ENCODE measurements around the gene ZBTB20. TPM values are rescaled to one million over a fixed set of nuclear protein-coding genes. Genes with fewer than 3 reads are reported as not detected.

ZBTB20 gene
- total RNA-seq, 1 donor from 2014 or later, result 63.3 TPM

DNA sequence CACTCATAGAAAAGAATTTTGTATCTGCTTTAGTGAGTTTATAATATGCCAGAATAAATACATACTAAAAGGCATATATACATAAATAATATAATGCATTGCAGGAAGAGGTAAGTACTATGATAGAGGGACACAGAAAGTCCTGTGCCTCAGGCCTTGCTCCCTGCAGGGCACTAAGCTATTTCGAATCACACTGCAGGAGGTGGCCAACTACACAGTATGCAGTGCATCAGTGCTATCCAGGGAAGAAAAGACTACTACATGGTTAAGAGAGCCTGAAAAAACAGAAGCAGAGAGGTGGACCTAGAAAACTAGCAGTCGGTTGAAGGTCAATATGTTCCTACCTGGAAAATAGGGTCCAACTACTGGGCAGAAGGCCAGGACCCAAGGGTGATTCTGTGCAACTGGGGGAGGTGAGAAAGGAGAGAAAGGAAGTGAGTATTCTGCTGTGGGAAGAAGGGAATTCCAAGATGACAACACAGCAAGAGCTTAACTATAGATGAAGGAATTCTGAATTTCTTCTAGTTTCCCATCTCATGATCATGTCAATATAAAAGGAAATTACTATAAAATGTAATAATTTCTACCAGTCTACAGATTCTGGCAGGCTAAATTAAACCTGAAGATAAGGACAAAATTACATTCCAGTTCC is 218.0 kb downstream of the ZBTB20 start:
- DNase-seq (ENCODE audit: low spot score), result no peak

DNA sequence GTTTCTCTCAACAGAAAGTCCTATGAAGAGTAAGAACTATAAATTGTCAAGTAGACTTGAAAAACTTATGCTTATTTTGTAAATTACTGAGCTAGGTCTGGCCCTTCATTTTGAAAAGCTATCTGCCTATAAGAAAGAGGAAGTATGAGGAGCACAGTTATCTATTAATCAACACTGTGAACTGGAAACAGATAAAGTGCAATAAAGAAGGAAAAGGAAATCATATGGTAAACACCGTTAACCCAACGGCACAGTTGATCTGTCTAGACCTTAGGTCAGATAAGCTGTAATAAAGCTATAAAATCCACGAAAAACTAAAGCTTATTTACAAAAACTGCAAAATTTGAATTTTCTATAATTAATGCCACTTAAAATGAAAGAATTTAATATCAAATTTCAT is 242.5 kb downstream of the ZBTB20 start:
- no peak for DNase-seq (ENCODE audit: low spot score)

DNA sequence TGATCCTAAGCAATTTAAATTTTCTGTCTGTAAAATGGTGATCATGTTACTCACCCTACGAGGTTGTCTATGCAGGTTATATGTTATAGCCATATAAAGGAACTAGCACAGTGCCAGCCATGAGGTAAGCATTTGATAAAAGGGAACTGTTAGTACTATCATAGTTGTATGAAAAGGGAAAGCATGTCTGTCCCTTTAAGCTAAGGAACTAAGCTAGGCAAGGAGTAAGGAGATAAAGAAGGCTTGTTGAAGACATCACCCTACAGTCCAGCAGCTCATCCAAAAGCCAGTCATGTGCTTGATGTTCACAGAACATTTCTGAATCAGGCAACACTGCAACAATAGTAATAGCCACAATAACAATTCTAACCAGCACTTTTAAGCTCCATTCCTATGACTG is 243.9 kb downstream of the ZBTB20 start:
- DNase-seq (ENCODE audit: low spot score), result no peak

DNA sequence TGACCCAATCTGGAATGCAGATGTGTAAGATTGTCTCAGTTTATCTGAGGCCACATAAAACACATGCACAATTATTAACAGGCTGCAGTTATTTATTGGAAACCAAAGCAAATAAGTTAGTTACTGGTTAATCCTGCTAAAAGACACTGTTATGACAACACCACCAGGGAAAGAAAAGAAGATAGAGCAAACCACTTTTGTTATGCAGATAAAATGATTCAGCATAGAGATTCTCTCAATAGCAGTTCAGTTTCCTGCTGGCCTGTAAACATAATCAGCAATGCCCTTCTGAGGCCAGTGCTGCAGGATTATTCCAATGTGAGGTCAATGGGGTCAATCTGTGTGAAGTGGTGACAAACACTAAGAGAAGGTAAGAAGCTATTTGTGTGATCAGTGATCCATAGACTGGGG is 244.4 kb downstream of the ZBTB20 start:
- DNase-seq (ENCODE audit: low spot score), result no peak

DNA sequence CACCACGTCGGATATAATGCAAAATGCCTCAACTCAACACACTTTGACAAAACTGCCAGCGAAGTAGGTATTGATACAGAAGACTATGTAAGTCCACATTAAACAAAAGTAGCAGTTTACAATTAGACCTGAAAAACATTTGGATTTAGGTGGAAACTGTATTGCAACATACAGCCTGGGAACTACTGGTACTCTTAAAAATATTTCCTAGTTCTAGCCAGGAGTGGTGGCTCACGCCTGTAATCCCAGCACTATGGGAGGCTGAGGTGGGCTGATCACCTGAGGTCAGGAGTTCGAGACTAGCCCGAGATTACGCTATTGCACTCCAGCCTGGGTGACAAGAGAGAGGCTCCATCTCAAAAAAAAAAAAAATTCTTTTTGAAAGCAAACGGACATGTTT is 246.2 kb downstream of the ZBTB20 start:
- no peak for DNase-seq (ENCODE audit: low spot score)

DNA sequence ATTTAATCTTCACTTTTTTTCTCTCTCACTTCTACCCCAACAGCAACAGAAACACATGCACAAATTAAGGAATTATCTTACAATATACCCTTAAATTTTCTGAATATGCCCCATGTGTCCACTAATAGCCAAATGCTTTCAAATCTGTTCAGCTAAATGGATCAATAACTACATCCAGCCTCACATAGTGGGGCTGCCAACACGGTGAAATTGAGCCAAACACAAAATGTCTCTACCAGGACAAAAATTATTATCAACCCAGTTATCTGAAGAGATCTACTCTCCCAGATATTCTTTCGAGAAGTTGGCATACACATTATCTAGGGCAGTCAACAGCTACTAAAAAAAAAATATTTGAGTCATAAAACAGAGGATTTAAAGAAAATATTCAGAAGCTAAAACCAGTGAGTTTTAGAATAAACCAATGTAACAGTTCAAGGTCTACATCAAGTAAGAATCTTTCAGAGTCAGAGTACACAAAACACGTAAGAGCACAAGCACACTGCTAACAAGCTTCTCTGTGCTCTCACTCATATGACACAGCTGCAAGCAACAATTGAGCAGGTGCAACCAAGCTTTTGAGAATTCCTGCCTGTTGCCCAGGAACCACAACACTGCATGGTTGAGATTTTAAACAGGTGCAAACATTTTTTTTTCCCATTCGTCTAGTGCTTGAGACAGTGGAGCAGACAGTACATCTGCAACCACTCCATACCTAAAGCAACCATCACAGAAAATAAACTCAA is 247.7 kb downstream of the ZBTB20 start:
- peak; percentile 25 for DNase-seq (ENCODE audit: low spot score)

DNA sequence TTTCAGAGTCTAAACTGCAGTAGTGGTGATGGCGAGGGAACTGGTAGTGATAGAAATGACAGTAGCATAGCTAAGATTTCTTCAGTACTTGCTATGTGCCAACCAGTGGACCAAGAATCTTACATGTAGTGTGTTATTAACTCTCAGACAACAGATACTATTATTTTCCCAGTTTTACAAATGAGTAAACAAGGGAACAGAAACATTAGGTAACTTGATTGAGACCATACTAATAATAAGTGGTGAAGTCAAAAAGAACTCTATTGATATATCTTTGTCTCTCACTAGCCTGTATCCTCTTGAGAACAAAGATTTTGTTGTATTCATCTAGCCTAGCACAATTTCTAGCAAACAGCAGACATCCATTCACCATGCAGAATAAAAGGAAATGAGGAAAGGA is 250.1 kb downstream of the ZBTB20 start:
- no peak for DNase-seq (ENCODE audit: low spot score)

DNA sequence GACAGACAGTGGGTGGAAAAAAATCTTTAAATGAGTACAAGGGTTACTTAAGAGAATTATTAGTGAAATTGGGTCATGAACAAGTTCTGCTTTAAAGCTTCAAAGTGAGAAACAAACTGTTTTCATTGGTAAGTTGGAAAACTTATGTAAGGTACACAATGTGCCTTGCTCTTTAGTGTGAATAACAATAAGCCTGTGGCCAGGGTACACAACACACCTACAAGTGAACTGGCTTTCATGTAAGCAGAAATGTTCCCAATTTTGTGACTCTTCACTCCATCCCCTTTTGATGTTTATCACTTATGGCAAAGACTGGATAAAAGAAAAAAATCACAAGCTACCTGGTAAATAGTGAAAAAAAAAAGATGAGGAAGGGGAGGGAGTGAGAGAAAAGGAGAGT is 253.7 kb downstream of the ZBTB20 start:
- DNase-seq (ENCODE audit: low spot score), result no peak

DNA sequence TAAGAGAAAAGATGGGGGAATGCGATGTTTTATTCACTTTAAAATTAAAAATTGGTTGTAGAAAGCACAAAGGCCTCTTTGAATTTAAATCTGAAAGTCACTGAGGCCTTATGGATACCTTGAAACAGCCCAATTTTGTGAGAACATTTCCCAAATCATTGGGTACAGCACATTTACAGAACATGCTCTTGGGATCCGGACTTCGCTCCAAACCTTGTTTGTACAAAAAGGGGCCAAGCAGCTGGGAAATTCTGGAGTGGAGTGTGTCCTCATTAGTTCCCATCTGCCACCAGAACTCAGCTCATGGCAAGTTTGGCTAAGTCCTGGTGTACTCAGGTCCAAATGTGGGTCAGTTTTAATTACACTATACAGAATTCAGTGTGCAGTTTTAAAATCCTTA is 254.2 kb downstream of the ZBTB20 start:
- no peak for DNase-seq (ENCODE audit: low spot score)

DNA sequence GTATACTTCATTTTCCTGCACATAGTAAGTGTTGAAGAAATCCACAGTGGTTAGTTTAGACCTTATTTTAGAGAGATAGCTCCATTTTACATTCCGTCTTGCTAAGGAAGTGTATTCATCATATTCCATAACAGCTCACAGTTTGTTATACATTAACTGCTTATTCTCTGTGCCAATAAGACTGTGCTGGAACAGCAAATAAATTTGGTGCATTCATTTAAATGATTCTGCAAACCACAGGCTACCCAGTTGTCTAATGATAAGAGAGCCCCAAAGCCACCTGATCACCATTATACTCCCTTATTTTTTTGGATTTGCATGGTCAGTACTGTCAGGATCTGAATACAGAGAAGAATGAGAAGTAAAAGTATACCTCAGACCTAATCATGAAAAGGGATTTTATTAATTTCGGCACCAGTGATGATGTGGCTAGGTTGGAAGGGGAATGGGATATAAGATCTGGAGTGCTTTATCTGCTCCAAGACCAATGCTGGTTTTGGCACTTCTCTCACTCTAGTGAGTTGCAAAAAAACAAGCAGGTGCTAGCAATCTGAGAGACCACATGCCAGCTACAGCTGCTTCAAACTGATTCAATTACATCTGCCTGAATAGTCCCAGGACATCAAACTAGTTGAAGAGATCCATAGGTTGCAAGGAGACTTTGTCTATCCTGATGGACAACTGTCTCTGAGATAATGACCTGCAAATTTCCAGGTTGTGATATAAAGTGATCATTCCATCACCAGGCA is 254.8 kb downstream of the ZBTB20 start:
- DNase-seq (ENCODE audit: low spot score), result no peak

DNA sequence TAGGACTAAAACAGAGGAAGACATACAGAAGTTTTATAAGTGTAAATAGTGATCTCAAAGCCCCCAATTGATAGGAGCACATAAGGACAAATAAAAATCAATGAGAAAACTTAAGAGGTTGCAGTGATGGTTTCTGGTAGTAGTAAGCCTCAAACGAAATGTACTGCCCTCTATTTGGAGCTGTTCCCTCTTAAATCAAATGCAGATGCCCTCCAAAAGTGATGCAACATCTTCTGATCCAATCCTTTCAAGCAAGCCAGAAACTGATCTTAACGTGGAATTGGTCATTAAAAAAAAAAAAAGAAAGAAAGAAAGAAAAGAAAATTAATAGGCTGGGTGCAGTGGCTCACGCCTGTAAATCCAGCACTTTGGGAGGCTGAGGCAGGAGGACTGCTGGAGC is 259.3 kb downstream of the ZBTB20 start:
- DNase-seq (ENCODE audit: low spot score), result no peak

DNA sequence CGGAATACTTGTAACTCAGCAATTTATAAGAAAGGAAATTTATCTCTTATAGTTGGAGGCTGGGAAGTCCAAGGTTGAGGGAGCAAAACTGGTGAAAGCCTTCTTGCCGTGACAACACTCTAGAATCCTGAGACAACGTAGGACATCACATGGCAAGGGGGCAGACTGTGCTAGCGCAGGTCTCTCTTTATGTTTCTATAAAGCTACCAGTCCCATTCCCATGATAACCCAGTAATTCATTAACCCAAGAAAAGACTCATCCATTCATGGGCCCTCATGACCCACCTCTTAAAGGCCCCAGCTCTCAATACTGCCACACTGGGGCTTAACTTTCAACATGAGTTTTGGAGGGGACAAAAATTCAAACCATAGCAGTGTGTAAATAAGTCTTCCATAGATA is 260.2 kb downstream of the ZBTB20 start:
- no peak for DNase-seq (ENCODE audit: low spot score)

DNA sequence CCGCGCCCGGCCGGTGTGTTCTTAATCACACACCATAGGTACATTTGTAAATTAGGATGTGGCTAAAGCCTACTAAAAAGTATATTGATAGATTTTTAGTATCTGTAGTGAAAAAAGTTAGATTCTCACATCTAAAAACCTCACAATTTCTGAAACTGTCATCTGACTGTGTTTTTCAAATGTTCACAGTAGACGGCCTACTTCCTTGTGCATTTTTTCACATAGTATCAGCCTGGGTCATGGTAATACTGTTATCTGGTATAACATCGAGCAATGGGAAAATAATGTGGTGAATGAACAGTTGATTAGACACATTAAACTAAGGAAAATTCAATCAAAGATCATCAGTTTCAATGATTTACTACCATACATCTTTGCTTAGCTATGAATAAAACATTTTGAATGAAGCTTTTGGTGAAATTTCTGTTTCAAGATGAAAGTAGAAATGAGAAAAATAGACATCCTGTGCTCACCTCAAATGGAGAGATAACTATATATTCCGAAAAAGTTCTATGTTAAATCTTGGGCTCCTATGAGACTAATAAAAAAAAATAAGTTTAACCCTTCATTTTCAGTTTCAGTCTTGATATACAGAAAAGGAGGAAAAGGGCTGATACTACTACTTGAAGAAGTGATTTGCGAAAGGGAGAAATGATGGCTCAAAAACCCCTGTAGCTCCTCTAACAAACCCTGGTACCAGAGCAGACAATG is 262.7 kb downstream of the ZBTB20 start:
- no peak for DNase-seq (ENCODE audit: low spot score)

DNA sequence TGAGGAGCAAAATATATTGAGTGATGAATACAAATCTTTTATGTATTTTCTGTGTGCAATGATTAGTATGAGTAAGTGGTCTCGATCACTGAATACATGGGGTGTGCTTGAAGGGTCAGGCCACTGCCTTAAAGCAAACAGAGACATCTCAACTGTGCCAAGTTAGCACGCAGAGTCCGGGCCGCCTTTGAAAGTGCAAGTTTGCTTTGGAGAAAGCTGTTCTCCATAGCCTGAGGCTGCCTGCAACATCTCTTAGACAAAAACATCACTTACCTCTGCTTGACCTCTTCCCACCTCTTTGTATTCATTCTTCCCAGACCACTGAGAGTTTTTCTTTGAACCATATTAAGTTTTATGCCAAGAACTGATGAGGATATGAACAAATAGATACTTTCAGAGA is 267.0 kb downstream of the ZBTB20 start:
- DNase-seq (ENCODE audit: low spot score), result no peak

DNA sequence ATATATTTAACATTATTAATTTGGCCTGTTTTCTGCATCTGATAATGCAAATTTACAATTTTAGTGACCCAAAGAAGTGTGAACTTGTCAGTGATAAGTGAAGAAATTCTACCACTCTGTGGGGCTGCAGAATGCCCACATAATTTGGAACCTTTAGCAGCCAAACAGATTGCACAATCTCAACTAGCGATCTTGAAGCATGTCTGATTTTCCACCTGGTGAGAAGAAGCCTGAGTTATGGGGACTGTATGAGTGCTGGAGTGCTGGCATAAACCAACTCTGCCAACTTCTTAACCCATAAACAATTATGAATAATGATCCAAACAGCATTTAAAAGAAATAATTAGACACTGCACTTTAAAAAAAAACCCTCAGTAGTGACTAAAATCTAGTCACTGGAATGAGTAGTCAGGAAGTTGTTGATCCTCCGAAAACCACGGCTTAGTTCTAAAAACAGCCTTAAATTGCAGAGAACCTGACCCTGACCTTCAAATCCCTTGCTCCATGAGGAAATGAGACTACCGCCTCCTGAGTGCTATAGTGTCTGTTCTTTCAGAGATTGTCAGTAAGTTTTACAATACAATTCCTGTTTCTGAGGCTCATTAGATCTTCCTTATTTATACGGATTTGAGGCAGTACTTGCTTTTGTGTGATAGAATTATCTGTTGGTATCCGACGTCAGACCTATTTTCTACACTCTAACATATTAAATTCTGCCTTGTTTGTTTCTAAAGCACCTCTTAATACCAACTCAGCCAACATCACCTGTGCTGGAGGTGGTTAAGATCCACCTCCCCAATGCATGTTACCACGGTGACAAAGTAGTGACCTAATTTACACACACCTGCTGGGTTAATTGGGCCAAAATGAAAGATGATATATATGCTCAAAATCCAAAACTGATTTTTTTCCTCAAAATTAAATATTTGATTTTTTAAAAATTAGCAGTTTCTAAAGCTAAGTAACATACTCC is 267.7 kb downstream of the ZBTB20 start:
- DNase-seq (ENCODE audit: low spot score), result no peak

DNA sequence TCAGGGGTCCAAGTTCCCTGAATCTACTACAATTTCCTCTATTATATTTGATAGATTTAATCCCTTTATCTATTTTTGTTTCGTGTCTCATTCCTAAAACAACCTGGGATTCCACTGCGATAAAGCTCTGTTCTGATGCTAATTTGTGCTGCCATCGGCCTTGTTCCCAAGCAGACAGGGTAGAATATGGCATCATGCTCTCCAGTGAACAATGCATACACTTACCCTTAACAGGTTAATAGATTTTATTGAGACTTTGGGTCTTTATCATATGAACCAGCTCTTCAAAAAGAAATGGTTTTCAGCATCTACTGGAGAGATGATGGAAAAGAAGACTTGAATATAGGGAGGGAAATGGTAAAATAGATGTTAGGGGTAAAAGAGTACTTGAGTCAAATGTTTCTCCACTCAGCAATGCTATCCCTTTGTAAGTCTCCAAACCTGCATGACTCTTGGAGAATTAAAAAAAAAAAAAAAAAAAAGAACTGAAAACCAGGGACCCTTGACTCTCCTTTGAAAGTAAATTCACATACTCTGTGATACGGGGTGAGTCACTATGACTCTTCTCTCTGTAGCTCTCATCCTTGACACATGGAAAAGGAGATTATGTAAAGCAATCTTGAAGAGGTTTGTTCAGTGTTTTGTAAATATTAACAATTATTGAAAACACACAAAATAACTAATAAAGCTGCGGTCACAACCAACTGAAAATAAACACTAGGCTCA is 268.8 kb downstream of the ZBTB20 start:
- no peak for DNase-seq (ENCODE audit: low spot score)

DNA sequence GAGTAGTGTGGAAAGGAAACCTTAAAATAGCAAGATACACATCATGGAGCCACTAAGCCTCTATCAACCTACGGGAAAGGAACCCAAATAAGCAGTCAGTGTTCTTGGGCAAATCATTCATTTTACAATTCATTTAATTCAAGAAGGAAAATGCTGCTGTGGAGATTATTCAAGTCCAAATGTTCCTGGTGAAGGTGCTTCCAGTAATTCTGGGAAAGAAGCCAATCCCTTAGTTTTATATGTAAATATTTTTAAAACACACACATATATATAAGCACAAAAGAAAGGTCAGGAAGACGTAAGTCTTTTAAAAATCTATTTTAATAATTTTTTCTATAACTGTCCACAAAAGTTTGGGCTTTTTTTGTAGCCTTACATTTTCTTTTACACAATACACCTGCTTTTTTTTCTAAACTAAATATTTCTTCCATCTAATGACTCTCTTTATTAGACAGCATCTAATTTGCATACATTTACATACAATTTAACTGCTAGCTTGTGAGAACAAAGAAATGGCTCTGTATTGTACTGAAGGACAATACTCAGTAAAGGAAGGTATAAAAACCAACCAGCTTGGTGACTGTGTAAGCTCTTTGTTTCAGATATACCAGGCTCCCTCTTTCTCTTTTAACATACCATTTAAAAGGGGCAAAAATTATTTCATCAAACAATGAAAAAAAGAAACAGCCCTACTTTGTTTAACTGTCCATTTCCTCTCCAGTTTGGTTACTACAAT is 269.5 kb downstream of the ZBTB20 start:
- DNase-seq (ENCODE audit: low spot score), result no peak

DNA sequence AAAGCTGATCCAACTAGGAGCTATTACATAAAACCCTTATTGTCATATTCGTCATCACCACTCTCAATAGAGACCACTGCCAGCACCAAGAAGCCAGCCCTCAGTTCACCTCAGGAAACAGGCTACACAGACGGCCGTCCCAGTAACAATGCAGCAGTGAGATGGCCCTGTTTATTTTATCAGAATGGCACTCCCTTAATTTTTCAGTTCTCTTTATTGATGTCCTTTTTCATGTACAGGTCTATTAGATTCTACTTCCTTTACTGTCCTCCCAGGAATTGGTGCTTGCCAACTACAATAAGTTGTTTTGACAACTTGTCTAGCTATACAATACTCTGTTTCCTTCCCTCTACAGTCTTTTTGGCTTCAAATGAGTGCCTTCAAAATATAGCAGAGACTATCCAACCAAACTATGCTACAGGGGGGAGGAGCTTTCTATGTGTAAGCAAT is 272.5 kb downstream of the ZBTB20 start:
- no peak for DNase-seq (ENCODE audit: low spot score)

DNA sequence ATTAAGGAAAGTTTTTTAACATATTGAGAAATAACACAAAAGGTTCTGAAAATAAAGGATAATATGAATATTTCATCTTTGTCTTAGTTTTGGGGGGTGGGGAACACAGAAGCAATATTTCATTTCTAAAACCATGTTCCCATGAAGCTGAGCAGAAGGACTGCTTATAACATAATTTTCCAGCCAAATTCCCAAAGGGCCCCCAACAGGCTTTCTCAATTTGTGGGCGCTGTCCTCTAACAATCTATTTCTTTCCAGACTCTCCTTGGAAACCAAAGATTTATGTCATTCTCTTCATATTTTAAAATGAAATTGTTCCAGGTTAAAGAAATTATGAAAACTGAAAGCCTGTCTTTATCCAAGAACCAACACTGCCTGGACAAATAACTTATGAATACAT is 273.5 kb downstream of the ZBTB20 start:
- no peak for DNase-seq (ENCODE audit: low spot score)
